H9 (cell line): ENCODE results near the gene SNX1. TPM values are rescaled to one million over a fixed set of nuclear protein-coding genes. Genes with fewer than 3 reads are reported as not detected.

ENCODE experiments used
- DNase-seq: peaks from one replicate; pipeline ENCODE4 v3.0.0-alpha.2; 2017
- H2AFZ ChIP-seq: one replicate; pipeline ENCODE4 v1.6.1; 2013; ENCODE audit warnings: mild to moderate bottlenecking, low read length, control low read depth, moderate library complexity
- H2AK5ac ChIP-seq: 2 replicates; pipeline ENCODE4 v1.6.1; 2013; ENCODE audit warnings: low read length, control low read depth, mixed read lengths; ENCODE audit not compliant: insufficient read length
- H2BK120ac ChIP-seq: one replicate; pipeline ENCODE4 v1.6.1; 2013; ENCODE audit warnings: low read depth, mild to moderate bottlenecking, low read length, control low read depth, inconsistent platforms; ENCODE audit not compliant: poor library complexity, severe bottlenecking
- H2BK12ac ChIP-seq: 2 replicates; pipeline ENCODE4 v1.6.1; 2013; ENCODE audit warnings: low read length, control low read depth, mixed read lengths, low read depth; ENCODE audit not compliant: insufficient read length
- H2BK15ac ChIP-seq: 2 replicates; pipeline ENCODE4 v1.6.1; 2013; ENCODE audit warnings: low read depth, low read length, control low read depth
- H2BK20ac ChIP-seq: one replicate; pipeline ENCODE4 v1.6.1; 2013; ENCODE audit warnings: low read depth, mild to moderate bottlenecking, low read length, control low read depth, inconsistent platforms; ENCODE audit not compliant: poor library complexity, severe bottlenecking
- H2BK5ac ChIP-seq: 2 replicates; pipeline ENCODE4 v1.6.1; 2013; ENCODE audit warnings: low read length, control low read depth, mixed read lengths; ENCODE audit not compliant: insufficient read length
- H3K14ac ChIP-seq: 2 replicates; pipeline ENCODE4 v1.6.1; 2013; ENCODE audit warnings: low read length, control low read depth; ENCODE audit not compliant: insufficient read depth
- H3K18ac ChIP-seq: 2 replicates; pipeline ENCODE4 v1.6.1; 2013; ENCODE audit warnings: low read depth, mild to moderate bottlenecking, mixed read lengths, low read length, control low read depth; ENCODE audit not compliant: insufficient read length
- H3K23ac ChIP-seq: 2 replicates; pipeline ENCODE4 v1.6.1; 2013; ENCODE audit warnings: low read length, control low read depth, mixed read lengths, low read depth; ENCODE audit not compliant: insufficient read length
- H3K23me2 ChIP-seq: 2 replicates; pipeline ENCODE4 v1.6.1; 2013; ENCODE audit warnings: low read depth, mild to moderate bottlenecking, mixed read lengths, low read length, control low read depth; ENCODE audit not compliant: insufficient read length, poor library complexity, severe bottlenecking
- H3K27ac ChIP-seq: 2 replicates; pipeline ENCODE4 v1.5.1; 2013; ENCODE audit warnings: low read length, control low read depth, mixed read lengths, low read depth; ENCODE audit not compliant: insufficient read length
- H3K27me3 ChIP-seq: 2 replicates; pipeline ENCODE4 v1.6.1; 2013; ENCODE audit warnings: low read length, control low read depth, inconsistent platforms; ENCODE audit not compliant: insufficient read depth
- H3K4ac ChIP-seq: 2 replicates; pipeline ENCODE4 v1.6.1; 2013; ENCODE audit warnings: low read depth, mild to moderate bottlenecking, control low read depth, inconsistent platforms, low read length, moderate library complexity
- H3K4me1 ChIP-seq: 2 replicates; pipeline ENCODE4 v1.6.1; 2013; ENCODE audit warnings: low read length, control low read depth, inconsistent platforms; ENCODE audit not compliant: insufficient read depth
- H3K4me2 ChIP-seq: 2 replicates; pipeline ENCODE4 v1.6.1; 2013; ENCODE audit warnings: low read length, control low read depth, mixed read lengths; ENCODE audit not compliant: insufficient read length, insufficient read depth
- H3K56ac ChIP-seq: 2 replicates; pipeline ENCODE4 v1.6.1; 2013; ENCODE audit warnings: low read depth, mild to moderate bottlenecking, mixed read lengths, low read length, control low read depth; ENCODE audit not compliant: insufficient read length
- H3K79me1 ChIP-seq: 2 replicates; pipeline ENCODE4 v1.6.1; 2013; ENCODE audit warnings: low read depth, mild to moderate bottlenecking, moderate library complexity, low read length, control low read depth, inconsistent platforms; ENCODE audit not compliant: insufficient read depth, poor library complexity, severe bottlenecking
- H3K79me2 ChIP-seq: 2 replicates; pipeline ENCODE4 v1.6.1; 2013; ENCODE audit warnings: low read length, control low read depth, inconsistent platforms; ENCODE audit not compliant: insufficient read depth
- H3K9ac ChIP-seq: 2 replicates; pipeline ENCODE4 v1.6.1; 2013; ENCODE audit warnings: low read length, control low read depth, mixed read lengths; ENCODE audit not compliant: insufficient read length; ENCODE audit errors: extremely low read depth
- H3K9me3 ChIP-seq: one replicate; pipeline ENCODE4 v1.6.1; 2013; ENCODE audit warnings: low read depth, low read length, inconsistent platforms; ENCODE audit not compliant: control insufficient read depth
- H3T11ph ChIP-seq: one replicate; pipeline ENCODE4 v1.6.1; 2013; ENCODE audit warnings: mild to moderate bottlenecking, low read length, control low read depth, inconsistent platforms
- H4K20me1 ChIP-seq: one replicate; pipeline ENCODE4 v1.6.1; 2013; ENCODE audit not compliant: control insufficient read depth, insufficient read length, insufficient read depth
- H4K5ac ChIP-seq: 2 replicates; pipeline ENCODE4 v1.6.1; 2013; ENCODE audit warnings: low read depth, mild to moderate bottlenecking, mixed read lengths, low read length, control low read depth; ENCODE audit not compliant: insufficient read length
- H4K8ac ChIP-seq: replicated peaks from 2 replicates; pipeline ENCODE4 v1.6.1; 2013; ENCODE audit warnings: low read length, control low read depth, mixed read lengths, low read depth; ENCODE audit not compliant: insufficient read length
- H4K91ac ChIP-seq: 2 replicates; pipeline ENCODE4 v1.6.1; 2013; ENCODE audit warnings: low read depth, mild to moderate bottlenecking, moderate library complexity, mixed read lengths, low read length, control low read depth; ENCODE audit not compliant: insufficient read length
- H3K27ac Mint-ChIP-seq, 3 experiments: 2 replicates in 2 of 3; 3 replicates in 1 of 3; pipeline ENCODE4 v1.8.0; 2020 to 2021; ENCODE audit warnings: mixed read lengths in 3 of 3, mild to moderate bottlenecking in 1 of 3, moderate library complexity in 1 of 3
- H3K27me3 Mint-ChIP-seq: 2 replicates; pipeline ENCODE4 v1.8.0; 2021; ENCODE audit warnings: low read depth, mild to moderate bottlenecking, moderate library complexity, mixed read lengths
- H3K36me3 Mint-ChIP-seq, 3 experiments: 2 replicates in 2 of 3; 3 replicates in 1 of 3; pipeline ENCODE4 v1.8.0; 2020 to 2021; ENCODE audit warnings: low read depth in 3 of 3, mixed read lengths in 3 of 3; ENCODE audit not compliant: insufficient read depth in 1 of 3
- H3K4me1 Mint-ChIP-seq, 2 experiments: 2 replicates each; pipeline ENCODE4 v1.8.0; 2020; ENCODE audit warnings: mixed read lengths in 2 of 2
- H3K4me3 Mint-ChIP-seq, 2 experiments: 2 replicates in 1 of 2; 3 replicates in 1 of 2; pipeline ENCODE4 v1.8.0; 2020 to 2021; ENCODE audit warnings: mild to moderate bottlenecking in 2 of 2, mixed read lengths in 2 of 2, moderate library complexity in 1 of 2
- H3K9me3 Mint-ChIP-seq, 2 experiments: 2 replicates in 1 of 2; 3 replicates in 1 of 2; pipeline ENCODE4 v1.8.0; 2020; ENCODE audit warnings: mild to moderate bottlenecking in 2 of 2, mixed read lengths in 2 of 2, moderate library complexity in 1 of 2
- CTCF ChIP-seq: fragments of 200-600 bp; sonication (generic); conservative IDR thresholded peaks from 3 replicates; pipeline ENCODE4 v1.8.0; 2021; ENCODE audit warnings: antibody characterized with exemption, mild to moderate bottlenecking
- WGBS: extraction: QIAGEN DNeasy Blood & Tissue Kit; methylation state at CpG from one replicate; pipeline ENCODE4 v1.1.7; 2013; ENCODE audit warnings: missing lambda C conversion rate, low lambda C conversion rate, mixed read lengths; ENCODE audit not compliant: insufficient read length; ENCODE audit errors: extremely low coverage; 5-methylcytosine and 5-hydroxymethylcytosine counted together
- total RNA-seq: library from RNA; stranded (reverse); gene quantifications from 2 replicates; pipeline ENCODE4 v1.2.1, GENCODE V29; 2021

Gene SNX1
- total RNA-seq, 1 experiment from 2014 or later: 58.8 TPM

- no peaks in the 10 kb centered on the region for H3K9me3 Mint-ChIP-seq
These were observed 13.0 kb upstream of the SNX1 start for GRCh38 chr15:64082757-64083156.

More at GRCh38 chr15:64082757-64083156, 13.0 kb upstream of the SNX1 start:
- Histone ChIP-seq H2AFZ (no peak overlapping the region), H2BK12ac (no peak overlapping the region), H3K56ac (no peak overlapping the region), H3K27ac (no peak overlapping the region), H4K20me1 (no peaks in the 10 kb centered on the region), H3K79me2 (no peaks in the 10 kb centered on the region; the same call in 1 of the 2 replicates), H3K27me3 (no peaks in the 10 kb centered on the region), H3K9ac (no peak overlapping the region), H2BK15ac (no peak overlapping the region), H4K8ac (no peak overlapping the region), H3K4me1 (no peaks in the 10 kb centered on the region), H3K18ac (no peak overlapping the region), H3K23ac (no peak overlapping the region), H3K9me3 (no peaks in the 10 kb centered on the region), H3T11ph (no peak overlapping the region), H3K23me2 (no peaks in the 10 kb centered on the region), H2BK20ac (no peak overlapping the region), H2BK5ac (no peak overlapping the region), H2AK5ac (no peak overlapping the region), H3K79me1 (peaks cover 4% of the 10 kb centered on the region), H4K91ac (no peak overlapping the region), H4K5ac (no peak overlapping the region), H3K4me2 (no peak overlapping the region), H3K4ac (no peak overlapping the region), H3K14ac (no peak overlapping the region), H2BK120ac (no peak overlapping the region)
- no peak for TF ChIP-seq CTCF
- Mint-ChIP-seq H3K36me3 (peaks cover 15 to 30% (median 16%) of the 10 kb centered on the region in 3 experiments; a peak in 6 of 7 replicates), H3K27me3 (no peaks in the 10 kb centered on the region), H3K4me3 (no peak overlapping the region), H3K27ac (no peak overlapping the region), H3K4me1 (no peaks in the 10 kb centered on the region)
- DNase-seq: no peak
- no CpG with 5 or more reads among the region's 3 CpGs for WGBS
